ENCODE measurements around the gene NPAS3.

NPAS3 gene

DNA sequence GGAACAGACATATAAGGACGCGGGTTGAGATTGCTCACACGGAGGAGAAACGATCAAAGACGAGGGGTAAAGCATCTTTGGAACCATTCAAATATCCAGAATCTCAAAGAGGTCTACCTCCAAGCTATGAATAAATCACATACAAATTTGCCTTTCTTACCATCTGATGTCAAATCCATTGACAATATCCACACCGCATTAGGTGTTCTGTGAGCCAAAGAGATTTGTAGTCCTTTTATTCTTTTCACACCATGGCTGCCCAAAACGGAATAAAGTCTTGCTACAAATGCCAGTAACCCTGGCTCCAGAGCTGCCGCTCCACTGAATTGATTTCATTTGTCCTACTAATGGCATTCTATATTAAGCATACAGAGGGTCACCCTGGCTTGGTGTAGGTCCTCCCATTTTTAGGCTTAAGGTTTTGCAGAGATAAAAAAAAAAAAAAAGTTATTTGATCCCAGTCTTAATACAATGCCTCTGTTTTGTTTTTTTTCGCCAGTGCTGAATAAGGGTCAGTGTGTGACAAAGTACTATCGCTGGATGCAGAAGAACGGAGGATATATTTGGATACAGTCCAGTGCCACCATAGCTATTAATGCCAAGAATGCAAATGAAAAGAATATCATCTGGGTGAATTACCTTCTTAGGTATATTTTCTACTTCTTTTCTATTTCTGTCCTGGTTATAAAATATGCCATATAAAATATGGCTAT lies 854.9 kb downstream of the NPAS3 start:
- DNase-seq (ENCODE audit: low spot score) = no peak

DNA sequence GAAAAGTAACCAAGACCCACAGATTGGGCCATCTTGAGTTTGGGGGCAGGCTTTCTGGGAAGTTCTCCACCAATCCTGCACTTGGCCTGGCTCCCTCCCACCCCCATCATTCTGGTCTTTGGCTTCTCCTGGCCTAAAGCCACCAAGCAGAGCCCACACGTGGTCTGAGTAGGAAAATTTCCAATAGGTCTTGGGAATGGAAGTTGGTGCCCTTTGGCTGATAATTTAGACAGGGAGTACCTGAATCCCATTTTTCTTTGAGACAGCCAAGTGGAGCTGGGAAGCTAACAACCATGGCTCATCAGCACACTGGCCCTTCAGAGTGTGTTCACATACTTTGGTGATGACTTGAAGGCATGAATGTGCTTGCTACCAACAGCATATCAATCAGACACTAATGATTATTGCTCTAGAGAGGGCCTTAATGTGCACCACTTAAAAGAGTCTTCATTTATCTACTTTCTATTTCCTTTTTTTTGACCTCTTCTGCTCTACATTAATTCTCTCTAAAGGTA lies 856.2 kb downstream of the NPAS3 start:
- no peak for DNase-seq (ENCODE audit: low spot score)

DNA sequence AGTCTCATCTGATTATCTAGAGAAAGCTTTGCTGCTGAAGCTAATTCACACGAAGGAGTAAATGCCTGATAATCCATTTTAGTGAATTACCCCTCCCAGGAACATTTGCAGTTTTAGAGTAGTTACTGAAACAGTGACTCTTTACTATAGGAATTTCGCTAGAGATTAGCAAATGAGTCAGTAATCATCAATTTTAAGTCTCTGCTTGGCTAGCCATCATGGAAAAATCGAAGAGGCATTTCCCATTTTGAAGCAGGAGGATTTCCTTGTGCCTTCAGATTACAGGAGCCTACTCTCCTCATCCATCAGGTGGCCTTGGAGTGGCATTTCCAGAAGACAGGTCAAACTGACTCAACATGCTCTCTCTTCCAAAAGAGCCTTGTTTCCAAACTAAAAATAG lies 857.7 kb downstream of the NPAS3 start:
- no peak for DNase-seq (ENCODE audit: low spot score)

DNA sequence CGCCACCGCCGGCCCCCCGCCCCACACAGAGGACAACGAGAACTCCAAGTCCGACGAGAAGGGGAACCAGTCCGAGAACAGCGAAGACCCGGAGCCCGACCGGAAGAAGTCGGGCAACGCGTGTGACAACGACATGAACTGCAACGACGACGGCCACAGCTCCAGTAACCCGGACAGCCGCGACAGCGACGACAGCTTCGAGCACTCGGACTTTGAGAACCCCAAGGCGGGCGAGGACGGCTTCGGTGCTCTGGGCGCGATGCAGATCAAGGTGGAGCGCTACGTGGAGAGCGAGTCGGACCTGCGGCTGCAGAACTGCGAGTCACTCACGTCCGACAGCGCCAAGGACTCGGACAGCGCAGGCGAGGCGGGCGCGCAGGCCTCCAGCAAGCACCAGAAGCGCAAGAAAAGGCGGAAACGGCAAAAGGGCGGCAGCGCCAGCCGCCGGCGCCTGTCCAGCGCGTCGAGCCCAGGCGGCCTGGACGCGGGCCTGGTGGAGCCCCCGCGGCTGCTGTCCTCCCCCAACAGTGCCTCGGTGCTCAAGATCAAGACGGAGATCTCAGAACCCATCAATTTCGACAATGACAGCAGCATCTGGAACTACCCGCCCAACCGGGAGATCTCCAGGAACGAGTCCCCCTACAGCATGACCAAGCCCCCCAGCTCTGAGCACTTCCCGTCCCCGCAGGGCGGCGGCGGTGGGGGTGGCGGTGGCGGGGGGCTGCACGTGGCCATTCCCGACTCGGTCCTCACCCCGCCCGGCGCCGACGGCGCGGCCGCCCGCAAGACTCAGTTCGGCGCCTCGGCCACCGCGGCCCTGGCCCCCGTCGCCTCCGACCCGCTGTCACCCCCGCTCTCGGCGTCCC lies 861.3 kb downstream of the NPAS3 start:
- no peak for DNase-seq (ENCODE audit: low spot score)

DNA sequence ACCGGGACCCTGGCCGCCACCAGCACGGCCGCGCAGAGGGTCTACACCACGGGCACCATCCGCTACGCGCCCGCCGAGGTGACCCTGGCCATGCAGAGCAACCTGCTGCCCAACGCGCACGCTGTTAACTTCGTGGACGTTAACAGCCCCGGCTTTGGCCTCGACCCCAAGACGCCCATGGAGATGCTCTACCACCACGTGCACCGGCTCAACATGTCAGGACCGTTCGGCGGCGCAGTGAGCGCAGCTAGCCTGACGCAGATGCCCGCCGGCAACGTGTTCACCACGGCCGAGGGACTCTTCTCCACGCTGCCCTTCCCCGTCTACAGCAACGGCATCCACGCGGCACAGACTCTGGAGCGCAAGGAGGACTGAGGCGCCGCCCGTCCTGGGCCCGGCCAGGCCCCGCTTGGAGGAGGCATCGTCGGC lies 862.1 kb downstream of the NPAS3 start:
- DNase-seq (ENCODE audit: low spot score) = no peak

DNA sequence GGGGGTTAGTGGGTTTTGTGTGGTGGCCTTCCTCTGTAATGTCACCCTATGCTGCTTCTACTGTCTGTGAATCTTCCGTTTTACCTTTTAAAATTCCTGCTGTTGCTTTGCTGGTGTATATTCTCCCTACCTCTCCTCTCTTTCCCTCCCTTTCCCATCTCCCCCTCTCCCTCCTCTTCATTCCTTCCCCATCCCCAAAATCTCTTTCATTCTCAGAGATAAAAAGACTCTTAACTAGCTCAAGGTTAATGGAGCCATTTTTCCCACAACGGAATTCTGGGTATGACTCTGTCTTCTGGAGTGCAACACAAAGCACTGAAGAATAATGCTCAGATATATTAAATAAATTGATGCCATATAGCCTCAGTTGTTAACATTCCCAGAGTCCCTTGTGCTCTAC lies 864.1 kb downstream of the NPAS3 start:
- no peak for DNase-seq (ENCODE audit: low spot score)

DNA sequence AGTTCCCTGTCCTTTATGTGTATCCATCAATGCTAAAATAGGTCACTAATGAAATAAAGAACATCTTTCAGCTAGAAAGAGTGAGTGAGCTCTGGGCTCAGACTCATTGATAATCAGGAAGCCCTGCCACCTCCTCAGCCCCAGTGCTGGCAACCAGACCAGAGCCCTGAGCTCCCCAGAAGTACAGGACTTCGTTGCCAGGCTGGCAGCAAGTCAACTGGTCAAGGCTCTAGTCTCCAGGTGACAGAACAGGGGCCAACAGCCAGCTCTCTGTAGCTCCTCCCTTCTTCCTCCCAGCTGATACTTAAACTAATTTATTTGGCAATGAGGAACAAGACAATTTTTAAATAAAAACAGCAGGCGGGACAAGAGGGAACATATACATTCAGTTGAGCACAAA lies 866.9 kb downstream of the NPAS3 start:
- DNase-seq (ENCODE audit: low spot score) = no peak

DNA sequence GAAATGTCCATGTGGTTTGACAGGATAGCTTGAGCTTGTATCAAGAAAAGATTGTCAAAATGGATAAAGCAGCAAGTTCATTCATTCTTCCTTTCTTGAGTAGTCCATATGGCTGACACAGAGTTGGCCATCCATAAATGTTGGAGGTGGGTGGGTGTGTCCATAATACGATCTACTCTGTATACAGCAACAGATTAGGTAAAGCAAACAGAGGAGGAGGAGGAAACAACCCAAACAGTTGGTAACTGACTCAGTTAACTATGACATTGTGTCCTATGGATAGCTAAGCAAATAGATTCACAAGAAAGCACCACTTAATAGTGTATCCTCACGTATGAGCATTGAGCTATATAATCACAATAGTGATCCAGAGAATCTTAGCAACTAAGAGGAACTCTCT lies 868.2 kb downstream of the NPAS3 start:
- no peak for DNase-seq (ENCODE audit: low spot score)

DNA sequence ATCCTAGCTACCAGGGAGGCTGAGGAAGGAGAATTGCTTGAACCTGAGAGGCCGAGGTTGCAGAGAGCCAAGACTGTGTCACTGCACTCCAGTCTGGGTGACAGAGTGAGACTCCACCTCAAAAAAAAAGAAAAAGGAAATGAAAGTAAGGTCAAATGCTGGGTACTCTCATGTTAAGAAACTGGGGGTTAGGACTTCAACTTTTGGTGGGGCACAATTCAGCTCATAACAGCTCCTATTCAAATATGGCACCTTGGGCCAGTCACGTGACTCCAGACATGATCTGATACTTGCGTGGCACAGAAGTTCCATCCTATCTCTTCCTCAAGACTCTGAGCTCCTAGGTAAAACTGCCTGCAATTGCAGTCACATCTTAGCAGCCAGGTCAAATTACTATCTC lies 869.5 kb downstream of the NPAS3 start:
- no peak for DNase-seq (ENCODE audit: low spot score)

DNA sequence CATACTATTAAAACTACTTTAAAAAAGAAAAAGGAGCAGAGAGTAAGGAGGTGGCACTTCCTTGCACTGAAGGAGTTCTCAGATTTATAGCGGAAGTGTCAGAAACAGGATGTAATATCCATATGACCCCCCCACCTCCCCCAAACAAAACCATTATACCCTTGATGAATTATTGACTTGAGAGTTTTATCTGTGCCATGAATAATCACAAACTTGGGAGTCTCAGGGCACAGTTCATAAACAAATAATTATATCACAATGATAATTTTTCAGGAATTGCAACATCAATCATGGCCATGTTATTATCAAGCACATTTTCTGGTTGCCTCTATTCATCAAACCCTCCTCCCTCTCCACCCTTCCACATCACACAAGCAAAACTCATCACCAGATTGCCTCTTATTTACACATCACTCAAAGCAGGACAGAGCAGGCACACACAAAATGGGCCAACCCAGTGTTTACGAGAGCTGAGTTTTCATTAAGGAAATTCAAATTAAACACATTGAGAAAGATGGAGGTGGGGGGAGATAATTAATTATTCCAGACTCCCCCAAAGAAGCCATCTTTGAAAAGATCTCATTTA lies 870.8 kb downstream of the NPAS3 start:
- DNase-seq (ENCODE audit: low spot score) = no peak

DNA sequence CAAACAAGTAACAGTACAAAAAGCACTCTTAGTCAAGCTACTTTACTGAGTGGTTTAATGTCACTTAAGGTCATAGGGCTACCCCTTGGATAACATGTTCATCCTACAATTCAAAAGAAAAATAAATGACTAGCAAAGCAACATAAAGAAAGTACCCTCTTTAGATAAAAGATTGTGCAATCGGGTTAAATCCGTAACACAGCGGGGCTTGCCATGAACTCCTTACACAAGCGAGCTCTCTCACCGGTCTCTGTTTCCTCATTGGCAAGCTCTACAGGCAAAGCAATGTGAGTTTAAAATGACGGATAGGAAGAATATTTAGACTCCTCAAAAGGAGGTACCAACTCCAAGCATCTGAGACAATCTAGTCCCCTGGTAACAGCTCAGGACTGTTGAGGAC lies 871.6 kb downstream of the NPAS3 start:
- no peak for DNase-seq (ENCODE audit: low spot score)

DNA sequence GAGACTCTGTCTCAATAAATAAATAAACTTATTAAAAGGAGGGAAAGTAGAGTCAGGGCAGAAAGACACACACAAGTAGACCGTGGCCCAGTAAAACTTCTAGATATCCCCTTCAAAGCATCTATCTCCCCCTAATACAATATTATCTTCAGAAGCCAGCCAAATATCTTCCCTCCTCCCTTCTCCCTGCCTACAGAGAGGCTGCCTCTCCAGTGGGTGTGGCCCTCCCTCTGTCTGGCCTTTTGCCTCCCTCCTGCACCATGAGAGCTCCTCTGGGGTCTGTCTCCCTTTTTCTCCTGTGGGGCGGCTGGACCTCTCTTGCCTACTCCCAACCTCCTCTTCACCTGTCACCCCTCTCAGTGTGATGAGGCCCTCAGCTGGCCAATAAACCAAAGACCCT lies 873.0 kb downstream of the NPAS3 start:
- DNase-seq (ENCODE audit: low spot score) = no peak

DNA sequence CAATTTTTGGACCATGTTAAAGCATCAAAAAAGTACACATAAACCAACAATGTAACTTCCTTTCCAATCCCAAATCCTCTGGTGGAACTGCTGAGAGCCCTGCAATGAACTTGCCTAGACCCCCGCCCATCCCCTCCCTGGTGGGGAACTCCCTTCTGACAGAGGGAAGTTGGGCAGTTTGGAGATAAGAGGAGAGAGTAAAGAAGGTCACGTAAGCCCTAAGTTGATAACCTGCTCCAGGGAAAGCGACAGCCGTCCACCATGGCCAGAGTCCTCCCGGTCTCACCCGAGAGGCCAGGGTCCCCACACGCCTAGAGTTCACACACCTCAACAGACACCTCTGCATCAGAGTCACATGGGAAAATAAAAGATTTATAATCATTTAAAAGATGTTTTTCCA lies 873.5 kb downstream of the NPAS3 start:
- DNase-seq (ENCODE audit: low spot score) = no peak

DNA sequence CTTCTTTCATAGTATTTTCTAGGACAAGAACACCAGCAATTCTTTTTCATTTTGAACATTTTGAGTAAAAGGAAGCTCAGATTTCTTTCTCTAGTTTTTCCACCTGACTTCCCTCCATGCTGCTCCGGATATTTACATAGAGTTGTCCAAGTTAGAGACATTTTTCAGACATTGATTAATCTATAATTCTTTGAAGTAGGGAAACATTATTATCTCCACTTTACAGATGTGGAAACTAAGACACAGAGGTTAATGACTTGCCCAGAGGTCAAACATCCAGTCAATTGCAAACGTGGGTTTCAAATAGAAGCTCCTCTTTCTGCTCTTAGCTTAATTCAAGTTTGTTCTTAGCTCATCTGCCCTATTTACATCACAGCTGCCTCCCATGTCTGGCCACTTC lies 873.9 kb downstream of the NPAS3 start:
- DNase-seq (ENCODE audit: low spot score) = no peak

DNA sequence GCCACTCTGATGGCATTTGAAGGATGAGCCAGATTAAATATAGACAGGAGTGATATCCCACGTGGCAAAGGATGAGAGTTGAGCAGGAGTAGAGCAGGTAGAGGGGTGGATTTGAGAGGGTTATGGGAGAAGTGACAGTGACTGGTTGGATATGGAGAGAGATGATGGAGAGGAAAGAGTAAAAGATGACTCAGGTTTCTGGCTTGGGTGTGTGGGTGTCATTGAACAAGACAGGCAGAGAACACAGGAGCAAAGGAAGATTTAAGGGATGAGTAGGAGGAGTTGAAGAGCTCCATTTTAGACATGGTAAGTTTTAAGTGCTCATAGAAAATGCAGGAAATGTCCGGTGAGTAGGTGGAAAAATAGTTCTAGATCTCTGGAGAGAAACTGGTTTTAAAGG lies 875.3 kb downstream of the NPAS3 start:
- no peak for DNase-seq (ENCODE audit: low spot score)

DNA sequence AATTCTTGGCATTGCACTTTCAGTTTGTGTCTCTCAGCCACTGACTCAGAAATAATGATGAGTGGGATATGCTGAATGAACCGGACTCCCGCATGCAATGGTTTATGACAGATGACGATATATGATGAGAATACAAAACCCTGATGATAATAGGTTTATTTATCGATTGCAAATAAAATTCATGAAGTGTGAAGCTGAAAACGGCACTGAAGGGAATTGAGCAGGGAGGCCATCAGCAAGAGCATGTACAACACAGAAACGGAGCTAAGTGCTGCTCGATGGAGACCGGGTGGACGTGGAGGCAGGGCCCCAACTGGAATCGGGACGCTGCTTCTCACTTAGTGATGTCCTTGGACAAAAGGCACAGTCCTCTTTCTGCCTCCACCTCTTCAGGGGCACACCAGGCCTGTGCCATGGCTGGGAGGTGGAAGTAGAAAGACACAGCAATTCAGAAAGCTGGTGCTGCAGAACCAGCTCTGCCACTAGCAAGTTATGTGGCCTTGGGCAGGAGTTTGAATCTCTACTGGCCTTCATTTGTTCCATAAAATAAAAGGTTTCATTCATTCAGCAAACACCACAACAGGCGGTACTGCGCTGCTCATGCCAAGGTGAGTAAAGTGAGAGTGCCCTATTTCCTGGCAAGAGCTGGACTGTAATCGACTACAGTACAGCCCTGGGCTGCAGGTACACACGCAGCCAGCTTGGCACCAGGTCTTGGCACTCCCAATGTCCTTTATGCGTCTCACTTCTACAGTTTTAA lies 895.2 kb downstream of the NPAS3 start:
- no peak for DNase-seq (ENCODE audit: low spot score)

DNA sequence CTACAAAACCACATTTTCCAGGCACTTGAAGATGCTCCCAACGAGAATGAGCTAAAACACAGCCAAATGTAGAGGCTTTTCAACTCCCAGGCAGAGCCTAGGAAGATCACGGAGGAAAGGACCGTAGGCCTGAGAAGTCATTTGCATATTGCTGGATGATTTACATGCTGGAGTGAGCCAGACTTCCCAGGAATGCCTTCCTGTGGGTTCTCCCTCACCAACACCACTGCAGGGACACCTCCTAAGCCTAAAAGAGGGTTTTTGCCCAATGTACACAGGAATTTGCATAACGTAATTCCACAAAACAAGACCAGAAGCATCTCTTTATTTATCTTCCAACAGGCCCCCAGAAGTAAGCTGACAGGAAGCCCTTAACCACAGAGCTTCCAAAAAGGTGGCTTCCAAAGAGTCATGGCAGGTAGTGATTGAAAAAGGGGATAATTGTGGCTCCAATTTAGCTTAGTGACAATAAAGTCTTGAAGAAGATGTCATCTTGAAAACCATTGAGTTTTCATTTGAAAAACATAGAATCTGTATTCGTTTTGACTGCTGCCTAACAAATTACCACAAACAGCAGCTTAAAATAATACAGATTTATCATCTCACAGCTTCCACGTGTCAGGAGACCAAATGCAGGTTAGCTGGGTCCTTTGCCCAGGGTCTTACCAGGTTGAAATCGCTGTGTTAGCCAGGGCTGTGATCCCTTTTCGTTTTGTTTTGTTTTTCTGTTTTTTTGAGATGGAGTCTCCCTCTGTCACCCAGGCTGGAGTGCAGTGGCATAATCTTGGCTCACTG lies 896.0 kb downstream of the NPAS3 start:
- DNase-seq (ENCODE audit: low spot score) = no peak

DNA sequence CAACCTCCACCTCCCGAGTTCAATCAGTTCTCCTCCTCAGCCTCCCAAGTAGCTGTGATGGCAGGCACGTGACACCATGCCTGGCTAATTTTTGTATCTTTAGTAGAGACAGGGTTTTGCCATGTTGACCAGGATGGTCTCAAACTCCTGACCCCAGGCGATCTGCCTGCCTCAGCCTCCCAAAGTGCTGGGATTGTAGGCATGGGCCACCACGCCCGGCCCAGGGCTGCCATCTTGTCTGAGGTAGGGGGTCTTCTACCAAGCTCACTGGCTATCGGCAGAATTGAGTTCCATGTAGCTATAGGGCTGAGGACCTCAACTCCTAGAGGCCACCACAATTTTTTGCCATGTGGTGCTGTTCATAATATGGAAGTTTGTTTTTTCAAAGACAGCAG lies 896.6 kb downstream of the NPAS3 start:
- no peak for DNase-seq (ENCODE audit: low spot score)

DNA sequence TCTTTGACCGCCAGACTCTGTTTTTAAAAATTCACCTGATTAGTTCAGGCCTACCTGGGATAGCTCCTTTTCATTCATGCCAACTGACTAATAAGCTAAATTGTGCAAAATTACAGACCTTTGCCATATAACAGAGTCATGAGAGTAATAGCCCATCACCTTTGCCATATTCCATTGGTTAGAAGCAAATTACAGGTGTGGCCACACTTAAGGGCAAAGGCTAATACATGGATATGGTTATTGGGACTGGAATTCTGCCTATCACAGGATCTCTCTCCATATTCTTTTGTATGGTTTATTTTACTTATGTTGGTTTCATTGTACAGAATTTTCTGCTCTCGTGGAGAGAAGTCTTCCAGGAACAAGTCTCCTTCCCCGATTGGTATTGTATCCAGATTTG lies 897.0 kb downstream of the NPAS3 start:
- DNase-seq (ENCODE audit: low spot score) = no peak

DNA sequence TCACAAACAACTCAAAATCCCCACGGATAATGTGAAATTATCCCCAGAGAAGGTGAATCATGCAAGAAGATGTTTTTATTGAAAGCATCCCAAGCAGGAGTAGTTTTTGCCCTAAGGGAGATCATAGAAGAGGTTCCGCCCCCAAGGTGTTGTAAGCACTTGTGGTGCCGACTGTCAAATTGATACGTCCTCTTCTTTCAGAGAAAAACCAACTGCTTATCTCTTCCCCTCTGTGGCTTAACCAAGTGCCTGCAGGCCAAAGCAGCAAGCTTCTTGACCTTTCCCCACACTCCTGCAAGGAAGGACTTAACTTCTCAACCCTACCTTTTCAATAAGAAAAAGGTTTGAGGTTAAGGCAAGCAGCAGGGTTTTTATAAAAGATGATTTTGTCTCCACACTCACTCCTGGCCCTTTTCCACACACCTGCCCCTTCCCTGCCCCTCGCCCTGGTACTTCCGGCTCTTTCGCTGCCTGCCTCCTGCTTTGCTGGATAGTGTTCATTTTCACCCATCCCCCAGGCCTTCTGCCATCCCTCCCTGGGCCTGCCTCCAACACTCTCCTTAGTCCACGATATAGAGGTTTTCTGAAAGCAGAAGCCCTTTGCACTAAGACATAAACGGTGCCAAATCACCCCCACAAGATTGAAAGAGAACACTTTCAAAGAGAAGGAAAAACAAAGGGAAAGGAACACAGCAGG lies 897.7 kb downstream of the NPAS3 start:
- no peak for DNase-seq (ENCODE audit: low spot score)
